ENCODE data around the gene BDP1. TPM values are rescaled to one million over a fixed set of nuclear protein-coding genes. Genes with fewer than 3 reads are reported as not detected.

BDP1 gene
- total RNA-seq, 4 donors from 2014 or later: 24.4 to 29.5 (median 25.5) TPM

- peak overlapping the region; percentile 73 to 81 (median 79) for H3K4me3 ChIP-seq
- DNase-seq (ENCODE audit: extremely low spot score): no peak
- H3K4me1 ChIP-seq: peaks cover 15 to 30% (median 27%) of the 10 kb centered on the region in 4 donors
- peak overlapping the region; percentile 89 to 94 (median 91) for H3K27ac ChIP-seq (replicated peaks in 1 of 4)
- H3K9me3 ChIP-seq: no peaks in the 10 kb centered on the region
- TF ChIP-seq EP300 (IDR thresholded peaks at IDR 0.05) (no peak), POLR2AphosphoS5 (IDR thresholded peaks at IDR 0.05) (no peak), CTCF (IDR thresholded peaks at IDR 0.05) (no peak), POLR2A (IDR thresholded peaks at IDR 0.05; ENCODE audit: low read depth) (no peak)
- intact Hi-C loops (cut with DNase I): no loop called here
- peaks cover 19 to 30% (median 25%) of the 10 kb centered on the region in 4 donors for H3K36me3 ChIP-seq
- H3K27me3 ChIP-seq: no peaks in the 10 kb centered on the region
- 4% methylated on average over 4 of the region's 4 CpGs for WGBS
Measured at GRCh38 chr5:71456362-71456743, 902 bp downstream of the BDP1 start.

- intact Hi-C loops (cut with DNase I): no loop called here
- WGBS: 87% methylated on average over 8 of the region's 8 CpGs
- Histone ChIP-seq H3K4me3 (peak overlapping the region; percentile 73 to 81 (median 79)), H3K27ac (replicated peaks in 1 of 4) (no peak overlapping the region), H3K27me3 (no peaks in the 10 kb centered on the region), H3K4me1 (peaks cover 15 to 30% (median 27%) of the 10 kb centered on the region in 4 donors), H3K9me3 (no peaks in the 10 kb centered on the region), H3K36me3 (peaks cover 24 to 38% (median 31%) of the 10 kb centered on the region in 4 donors)
- no peak for DNase-seq (ENCODE audit: extremely low spot score)
- TF ChIP-seq EP300 (IDR thresholded peaks at IDR 0.05) (no peak), POLR2A (IDR thresholded peaks at IDR 0.05; ENCODE audit: low read depth) (no peak), POLR2AphosphoS5 (IDR thresholded peaks at IDR 0.05) (no peak), CTCF (IDR thresholded peaks at IDR 0.05) (no peak)
Measured at GRCh38 chr5:71457106-71457505, 1.7 kb downstream of the BDP1 start.

DNA sequence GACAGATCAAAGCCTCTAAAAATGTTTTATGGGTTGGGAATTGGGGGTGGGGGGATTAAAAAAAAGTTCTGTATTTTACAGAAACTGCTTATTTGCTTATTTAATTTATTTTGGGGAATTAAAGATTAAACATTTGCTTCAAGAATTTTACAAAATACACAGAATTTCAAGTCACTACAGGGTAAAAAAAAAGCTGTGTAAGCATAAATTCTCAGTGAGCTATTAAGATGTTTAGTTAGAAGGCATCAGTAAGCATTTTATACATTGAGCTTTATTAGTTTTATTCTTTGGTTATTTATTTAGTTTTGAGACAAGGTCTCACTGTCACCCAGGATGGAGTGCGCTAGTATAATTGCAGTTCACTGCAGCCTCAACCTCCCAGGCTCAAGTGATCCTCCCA lies 5.2 kb downstream of the BDP1 start:
- Histone ChIP-seq H3K36me3 (peaks cover 50 to 74% (median 62%) of the 10 kb centered on the region in 4 donors), H3K4me3 (no peak overlapping the region), H3K4me1 (peaks cover 11 to 34% (median 31%) of the 10 kb centered on the region in 4 donors), H3K27ac (replicated peaks in 1 of 4) (no peak overlapping the region), H3K9me3 (no peaks in the 10 kb centered on the region), H3K27me3 (no peaks in the 10 kb centered on the region)
- intact Hi-C loops (cut with DNase I): no loop called here
- DNase-seq (ENCODE audit: extremely low spot score): no peak
- TF ChIP-seq CTCF (IDR thresholded peaks at IDR 0.05) (no peak), POLR2A (IDR thresholded peaks at IDR 0.05; ENCODE audit: low read depth) (no peak), EP300 (IDR thresholded peaks at IDR 0.05) (no peak), POLR2AphosphoS5 (IDR thresholded peaks at IDR 0.05) (no peak)
- WGBS: 100% methylated on average over 1 of the region's 1 CpG

- intact Hi-C loops (cut with DNase I): no loop called here
- Histone ChIP-seq H3K4me3 (no peak overlapping the region), H3K27me3 (no peaks in the 10 kb centered on the region), H3K27ac (replicated peaks in 1 of 4) (no peak overlapping the region), H3K9me3 (no peaks in the 10 kb centered on the region), H3K36me3 (peaks cover 52 to 80% (median 68%) of the 10 kb centered on the region in 4 donors), H3K4me1 (peaks cover 11 to 31% (median 29%) of the 10 kb centered on the region in 4 donors)
- 92% methylated on average over 3 of the region's 3 CpGs for WGBS
- DNase-seq (ENCODE audit: extremely low spot score): no peak
- TF ChIP-seq CTCF (IDR thresholded peaks at IDR 0.05) (no peak), POLR2AphosphoS5 (IDR thresholded peaks at IDR 0.05) (no peak), EP300 (IDR thresholded peaks at IDR 0.05) (no peak), POLR2A (IDR thresholded peaks at IDR 0.05; ENCODE audit: low read depth) (no peak)
Measured at GRCh38 chr5:71461360-71461759, 5.9 kb downstream of the BDP1 start.

DNA sequence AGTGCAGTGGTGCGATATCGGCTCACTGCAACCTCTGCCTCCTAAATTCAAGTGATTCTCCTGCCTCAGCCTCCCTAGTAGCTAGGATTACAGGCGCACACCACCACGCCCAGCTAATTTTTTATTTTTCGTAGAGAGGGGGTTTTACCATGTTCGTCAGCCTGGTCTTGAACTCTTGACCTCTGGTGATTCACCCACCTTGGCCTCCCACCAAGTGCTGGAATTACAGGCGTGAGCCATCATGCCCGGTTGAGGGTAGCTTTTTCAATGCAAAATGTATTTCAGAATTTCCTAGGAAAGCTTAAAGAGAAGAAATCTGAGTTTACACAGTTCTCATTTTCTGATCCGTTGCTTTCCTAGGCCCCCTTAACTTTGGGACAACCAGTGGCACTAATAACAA lies 15.7 kb downstream of the BDP1 start:
- Histone ChIP-seq H3K36me3 (peaks cover 57 to 100% (median 86%) of the 10 kb centered on the region in 4 donors), H3K27ac (replicated peaks in 1 of 4) (no peak overlapping the region), H3K9me3 (no peaks in the 10 kb centered on the region), H3K4me3 (no peak overlapping the region), H3K27me3 (no peaks in the 10 kb centered on the region), H3K4me1 (no peaks in the 10 kb centered on the region)
- intact Hi-C loops (cut with DNase I): loop anchor here (5.0 kb wide), 1 partner anchor 36 kb away; no protein-coding TSS in a partner anchor
- no peak for TF ChIP-seq CTCF (IDR thresholded peaks at IDR 0.05)
- no peak for TF ChIP-seq EP300 (IDR thresholded peaks at IDR 0.05)
- no peak for TF ChIP-seq POLR2AphosphoS5 (IDR thresholded peaks at IDR 0.05)
- no peak for TF ChIP-seq POLR2A (IDR thresholded peaks at IDR 0.05; ENCODE audit: low read depth)
- no peak for DNase-seq (ENCODE audit: extremely low spot score)
- 84% methylated on average over 9 of the region's 9 CpGs for WGBS

All from esophagus muscularis mucosa (tissue), 4 donors.